ENCODE measurements around the gene CREB3L2. TPM values are rescaled to one million over a fixed set of nuclear protein-coding genes. Genes with fewer than 3 reads are reported as not detected.

Gene CREB3L2
- total and polyA plus RNA-seq, 2 of the 8 experiments (the other 6 are each of a cell fraction or from before 2014, with no cell fraction given), result 14.4 to 48.3 TPM

DNA sequence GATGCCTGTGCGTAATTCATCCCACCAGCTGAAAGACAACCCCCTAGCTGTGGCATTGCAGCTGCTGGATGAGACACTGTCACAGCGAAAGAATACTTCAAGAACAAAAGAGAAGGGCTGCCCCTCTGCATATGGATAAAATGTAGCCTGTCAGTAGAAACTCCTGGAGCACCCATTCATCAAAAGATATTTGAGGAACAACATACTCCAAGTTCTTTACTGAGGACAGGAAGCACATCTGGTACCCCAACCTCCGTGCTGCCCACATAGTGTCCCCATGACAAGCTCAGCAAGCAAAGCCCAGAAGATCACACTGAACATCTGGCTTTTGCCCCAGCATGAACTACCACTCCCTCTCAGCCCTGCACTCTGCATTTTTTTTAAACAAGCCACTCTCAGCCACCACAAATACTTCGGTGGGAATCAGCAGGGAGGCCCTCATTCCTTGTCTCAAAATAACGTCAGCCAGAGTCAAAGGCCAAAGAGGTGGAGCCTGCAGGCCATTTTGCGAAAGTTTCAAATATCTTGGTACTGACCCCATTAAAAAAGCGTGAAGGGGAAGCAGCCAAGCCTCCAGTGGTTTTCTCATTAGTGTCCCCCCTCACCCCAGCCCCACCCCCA, 1.7 kb downstream of the CREB3L2 start:
- peak overlapping the region; percentile 83 to 98 for H3K4me2 ChIP-seq (ENCODE audit: insufficient read depth in 1 of 2, low read depth in 2 of 2, low read length in 2 of 2)
- no peak overlapping the region for H4K8ac ChIP-seq (ENCODE audit: extremely low read depth, insufficient read depth, low read length)
- H2BK20ac ChIP-seq (ENCODE audit: low read length), result no peak overlapping the region
- no peak overlapping the region for H3K14ac ChIP-seq (ENCODE audit: insufficient read length)
- peaks cover 2% of the 10 kb centered on the region; the same call in 1 of the 2 replicates for H3K79me1 ChIP-seq (ENCODE audit: low read depth, low read length)
- no peak overlapping the region for H4K5ac ChIP-seq (ENCODE audit: insufficient read length, low read depth, low read length)
- no peak overlapping the region for H3K4ac ChIP-seq (replicated peaks; ENCODE audit: insufficient read length, low read depth, low read length)
- no peak overlapping the region for H2BK12ac ChIP-seq (ENCODE audit: low read depth, low read length)
- WGBS, 2 experiments (ENCODE audit: extremely low coverage in 1 of 2, insufficient coverage in 1 of 2, insufficient read length in 1 of 2, insufficient replicate concordance in 2 of 2, low coverage in 1 of 2, low lambda C conversion rate in 2 of 2, missing lambda C conversion rate in 1 of 2), result 15% methylated on average over 7 of the region's 7 CpGs; no CpG with 5 or more reads in 1 of the 2 experiments
- H2BK5ac ChIP-seq (ENCODE audit: low read depth, low read length), result no peak overlapping the region
- peaks cover 14 to 60% of the 10 kb centered on the region in 2 experiments for H3K79me2 ChIP-seq (ENCODE audit: control insufficient read depth in 1 of 2, insufficient read depth in 2 of 2, low read length in 2 of 2)
- peaks cover 0 to 11% (median 8%) of the 10 kb centered on the region in 4 experiments; a peak in 5 of 7 replicates for H3K4me1 ChIP-seq (replicated peaks in 1 of 4; ENCODE audit: control insufficient read depth in 3 of 4, insufficient read depth in 4 of 4, low read length in 3 of 4)
- H3K56ac ChIP-seq (replicated peaks; ENCODE audit: insufficient read length, low read depth, low read length), result no peak overlapping the region
- peak overlapping the region in 2 of 4 experiments; percentile 43 to 67; a peak in 2 of 7 replicates for H3K9ac ChIP-seq (replicated peaks in 1 of 4; ENCODE audit: extremely low read depth in 1 of 4, low read depth in 3 of 4, low read length in 3 of 4)
- H3K18ac ChIP-seq (ENCODE audit: extremely low read depth, low read length), result no peak overlapping the region
- H2BK120ac ChIP-seq (replicated peaks; ENCODE audit: low read depth, low read length), result no peak overlapping the region
- H2AFZ ChIP-seq (ENCODE audit: low read length), result no peak overlapping the region
- peaks cover 8% of the 10 kb centered on the region for H3K23me2 ChIP-seq (ENCODE audit: low read depth, low read length)
- H4K91ac ChIP-seq (replicated peaks; ENCODE audit: insufficient read length, low read length), result no peak overlapping the region
- H3K27me3 ChIP-seq (replicated peaks in 1 of 4; ENCODE audit: control insufficient read depth in 3 of 4, extremely low read depth in 1 of 4, insufficient read depth in 3 of 4, low read length in 3 of 4), result no peaks in the 10 kb centered on the region
- POLR2A ChIA-PET (ENCODE audit: partially characterized antibody), result interaction anchor here (0.7 to 1.7 kb wide), 5 partner anchors 13 to 169 kb away, joined by 3 to 9 read pairs (median 3); no protein-coding TSS in a partner anchor
- FAIRE-seq, result no peak
- CTCF ChIA-PET (ENCODE audit: partially characterized antibody), result interaction anchor here (0.7 to 14.1 kb wide), 13 partner anchors 9 to 122 kb away, joined by 3 to 167 read pairs (median 4); no protein-coding TSS in a partner anchor
- no peak overlapping the region for H2AK5ac ChIP-seq (ENCODE audit: low read depth, low read length)
- no peaks in the 10 kb centered on the region for H3K36me3 ChIP-seq (ENCODE audit: control insufficient read depth in 2 of 4, insufficient read depth in 4 of 4, low read length in 3 of 4)
- no peak overlapping the region for H3K27ac ChIP-seq (ENCODE audit: low read depth, low read length)
- H3K4me3 ChIP-seq (ENCODE audit: extremely low read depth in 1 of 4, insufficient read depth in 2 of 4, low read depth in 3 of 4, low read length in 4 of 4), result peak overlapping the region; percentile 87 to 95 (median 92)
- no peak overlapping the region for H3K23ac ChIP-seq (ENCODE audit: insufficient read length)
- H3K9me3 ChIP-seq (ENCODE audit: insufficient read depth in 2 of 2, low read depth in 1 of 2, low read length in 1 of 2), result no peaks in the 10 kb centered on the region
- no peak overlapping the region; the same call in 1 of the 2 replicates for H2BK15ac ChIP-seq (ENCODE audit: low read length)
- DNase-seq (ENCODE audit: low read depth in 1 of 2, low spot score in 2 of 2), result no peak
- peaks cover 0 to 8% of the 10 kb centered on the region in 2 experiments for H4K20me1 ChIP-seq (replicated peaks in 1 of 2; ENCODE audit: control insufficient read depth in 1 of 2, insufficient read depth in 2 of 2, low read length in 2 of 2)
- TF ChIP-seq RAD21 (IDR thresholded peaks at IDR 0.05 in 1 of 2, conservative IDR thresholded peaks at IDR 0.05 in 1 of 2; ENCODE audit: low read depth in 2 of 2, low read length in 2 of 2) (peak in 1 of 2 experiments; percentile 14; a peak in 1 of 4 replicates), SAP30 (IDR thresholded peaks at IDR 0.05; ENCODE audit: insufficient read depth, insufficient replicate concordance, low read length) (peak; percentile 70), YY1 (IDR thresholded peaks at IDR 0.05; ENCODE audit: low read depth, low read length) (peak; percentile 71; the same call in 1 of the 2 replicates), GTF2F1 (IDR thresholded peaks at IDR 0.05; ENCODE audit: borderline replicate concordance, low read depth, low read length) (no peak), BRCA1 (IDR thresholded peaks at IDR 0.05; ENCODE audit: low read depth, low read length) (no peak), SIN3A (conservative IDR thresholded peaks at IDR 0.05 in 1 of 2, IDR thresholded peaks at IDR 0.05 in 1 of 2; ENCODE audit: low read depth in 1 of 2, low read length in 2 of 2) (peak; percentile 59 to 85; a peak in 2 of 4 replicates), ASH2L (IDR thresholded peaks at IDR 0.05; ENCODE audit: low read length) (peak; percentile 45), POLR2A (IDR thresholded peaks at IDR 0.05; ENCODE audit: control extremely low read depth in 1 of 2, low read depth in 2 of 2, low read length in 2 of 2) (peak in 1 of 2 experiments; percentile 39; a peak in 1 of 3 replicates)
